Articular chondrocyte of knee joint (primary cell): ENCODE results near the gene RPRD1B. TPM values are rescaled to one million over a fixed set of nuclear protein-coding genes. Genes with fewer than 3 reads are reported as not detected.

Experiments
- small RNA-seq: library from RNA; depleted of rRNA; stranded (forward); fragments of <200 nt; gene quantifications from one replicate; pipeline ENCODE3, GENCODE V24; 2012
- total RNA-seq: library from RNA; depleted of rRNA; stranded (reverse); fragments of >200 nt; gene quantifications from 2 replicates; pipeline ENCODE4 v1.2.3, GENCODE V29; 2012

Gene RPRD1B
- total RNA-seq: 25.6 and 28.9 TPM in 2 replicates

GRCh38 chr20:38033330-38034107 lies at the start of gene RPRD1B, which contains the start of gene TTI1:
Gene RPRD1B (plus strand): TSS chr20:38033746. CDS start chr20:38033948, 202 bp downstream.
Gene TTI1 (minus strand): TSS chr20:38033456. CDS start chr20:38013816, 19,640 bp downstream.

Small RNA genes lying within 50 kb of the gene (small RNA-seq; reads per million reads assigned to genes)
- gene RN7SL237P: not detected

Other genes with a start within 250 kb of the RPRD1B start
- 1.4 and 1.6 TPM in 2 replicates for gene VSTM2L, start 130.6 kb upstream of the RPRD1B start, total RNA-seq
- gene TTI1, start 290 bp upstream of the RPRD1B start, total RNA-seq: 18.0 and 20.9 TPM in 2 replicates
- 19.2 and 60.4 TPM in 2 replicates for gene TGM2, start 131.5 kb downstream of the RPRD1B start, total RNA-seq
- gene KIAA1755, start 227.0 kb downstream of the RPRD1B start, total RNA-seq: 2.0 and 3.7 TPM in 2 replicates